ENCODE data around the gene TMEM176A.

DNA sequence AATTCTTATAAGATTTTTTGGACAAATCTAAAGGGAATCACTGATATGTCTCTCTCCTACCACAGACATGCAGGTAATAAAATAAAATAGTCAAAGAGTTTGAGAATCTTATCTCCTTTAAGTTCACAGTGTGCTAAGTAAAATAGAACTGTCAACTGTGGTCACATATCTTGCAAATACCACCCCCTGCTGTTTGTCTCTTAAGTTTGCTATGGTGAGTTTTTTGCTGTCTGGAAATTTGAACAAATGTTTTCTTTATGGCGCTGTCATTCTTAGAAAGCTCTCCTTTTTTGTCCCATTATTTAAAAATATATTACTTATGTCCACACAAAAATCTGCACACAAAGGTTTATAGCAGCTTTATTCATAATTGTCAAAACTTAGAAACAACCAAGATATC, 43.7 kb upstream of the TMEM176A start:
- peak; percentile 28 to 38 for TF ChIP-seq CTCF (conservative IDR thresholded peaks at IDR 0.05; ENCODE audit: low read depth in 2 of 2)
- TF ChIP-seq EZH2 (IDR thresholded peaks at IDR 0.05; ENCODE audit: low read depth, unreplicated experiment): no peak
- TF ChIP-seq, protein P1, sequence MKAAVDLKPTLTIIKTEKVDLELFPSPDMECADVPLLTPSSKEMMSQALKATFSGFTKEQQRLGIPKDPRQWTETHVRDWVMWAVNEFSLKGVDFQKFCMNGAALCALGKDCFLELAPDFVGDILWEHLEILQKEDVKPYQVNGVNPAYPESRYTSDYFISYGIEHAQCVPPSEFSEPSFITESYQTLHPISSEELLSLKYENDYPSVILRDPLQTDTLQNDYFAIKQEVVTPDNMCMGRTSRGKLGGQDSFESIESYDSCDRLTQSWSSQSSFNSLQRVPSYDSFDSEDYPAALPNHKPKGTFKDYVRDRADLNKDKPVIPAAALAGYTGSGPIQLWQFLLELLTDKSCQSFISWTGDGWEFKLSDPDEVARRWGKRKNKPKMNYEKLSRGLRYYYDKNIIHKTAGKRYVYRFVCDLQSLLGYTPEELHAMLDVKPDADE (IDR thresholded peaks at IDR 0.05): no peak
- TF ChIP-seq POLR2AphosphoS5 (IDR thresholded peaks at IDR 0.05; ENCODE audit: low read depth): no peak
- no peak for TF ChIP-seq ZNF114 (CRISPR knock-in tag; IDR thresholded peaks at IDR 0.05)
- TF ChIP-seq EZH2phosphoT487 (IDR thresholded peaks at IDR 0.05; ENCODE audit: unreplicated experiment): no peak
- TF ChIP-seq, protein P2, sequence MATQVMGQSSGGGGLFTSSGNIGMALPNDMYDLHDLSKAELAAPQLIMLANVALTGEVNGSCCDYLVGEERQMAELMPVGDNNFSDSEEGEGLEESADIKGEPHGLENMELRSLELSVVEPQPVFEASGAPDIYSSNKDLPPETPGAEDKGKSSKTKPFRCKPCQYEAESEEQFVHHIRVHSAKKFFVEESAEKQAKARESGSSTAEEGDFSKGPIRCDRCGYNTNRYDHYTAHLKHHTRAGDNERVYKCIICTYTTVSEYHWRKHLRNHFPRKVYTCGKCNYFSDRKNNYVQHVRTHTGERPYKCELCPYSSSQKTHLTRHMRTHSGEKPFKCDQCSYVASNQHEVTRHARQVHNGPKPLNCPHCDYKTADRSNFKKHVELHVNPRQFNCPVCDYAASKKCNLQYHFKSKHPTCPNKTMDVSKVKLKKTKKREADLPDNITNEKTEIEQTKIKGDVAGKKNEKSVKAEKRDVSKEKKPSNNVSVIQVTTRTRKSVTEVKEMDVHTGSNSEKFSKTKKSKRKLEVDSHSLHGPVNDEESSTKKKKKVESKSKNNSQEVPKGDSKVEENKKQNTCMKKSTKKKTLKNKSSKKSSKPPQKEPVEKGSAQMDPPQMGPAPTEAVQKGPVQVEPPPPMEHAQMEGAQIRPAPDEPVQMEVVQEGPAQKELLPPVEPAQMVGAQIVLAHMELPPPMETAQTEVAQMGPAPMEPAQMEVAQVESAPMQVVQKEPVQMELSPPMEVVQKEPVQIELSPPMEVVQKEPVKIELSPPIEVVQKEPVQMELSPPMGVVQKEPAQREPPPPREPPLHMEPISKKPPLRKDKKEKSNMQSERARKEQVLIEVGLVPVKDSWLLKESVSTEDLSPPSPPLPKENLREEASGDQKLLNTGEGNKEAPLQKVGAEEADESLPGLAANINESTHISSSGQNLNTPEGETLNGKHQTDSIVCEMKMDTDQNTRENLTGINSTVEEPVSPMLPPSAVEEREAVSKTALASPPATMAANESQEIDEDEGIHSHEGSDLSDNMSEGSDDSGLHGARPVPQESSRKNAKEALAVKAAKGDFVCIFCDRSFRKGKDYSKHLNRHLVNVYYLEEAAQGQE (IDR thresholded peaks at IDR 0.05; ENCODE audit: unreplicated experiment): no peak
- no peak for TF ChIP-seq CREB1 (CRISPR knock-in tag; IDR thresholded peaks at IDR 0.05; ENCODE audit: low read depth)
- TF ChIP-seq JUNB (IDR thresholded peaks at IDR 0.05; ENCODE audit: unreplicated experiment): no peak
- TF ChIP-seq, protein P3, sequence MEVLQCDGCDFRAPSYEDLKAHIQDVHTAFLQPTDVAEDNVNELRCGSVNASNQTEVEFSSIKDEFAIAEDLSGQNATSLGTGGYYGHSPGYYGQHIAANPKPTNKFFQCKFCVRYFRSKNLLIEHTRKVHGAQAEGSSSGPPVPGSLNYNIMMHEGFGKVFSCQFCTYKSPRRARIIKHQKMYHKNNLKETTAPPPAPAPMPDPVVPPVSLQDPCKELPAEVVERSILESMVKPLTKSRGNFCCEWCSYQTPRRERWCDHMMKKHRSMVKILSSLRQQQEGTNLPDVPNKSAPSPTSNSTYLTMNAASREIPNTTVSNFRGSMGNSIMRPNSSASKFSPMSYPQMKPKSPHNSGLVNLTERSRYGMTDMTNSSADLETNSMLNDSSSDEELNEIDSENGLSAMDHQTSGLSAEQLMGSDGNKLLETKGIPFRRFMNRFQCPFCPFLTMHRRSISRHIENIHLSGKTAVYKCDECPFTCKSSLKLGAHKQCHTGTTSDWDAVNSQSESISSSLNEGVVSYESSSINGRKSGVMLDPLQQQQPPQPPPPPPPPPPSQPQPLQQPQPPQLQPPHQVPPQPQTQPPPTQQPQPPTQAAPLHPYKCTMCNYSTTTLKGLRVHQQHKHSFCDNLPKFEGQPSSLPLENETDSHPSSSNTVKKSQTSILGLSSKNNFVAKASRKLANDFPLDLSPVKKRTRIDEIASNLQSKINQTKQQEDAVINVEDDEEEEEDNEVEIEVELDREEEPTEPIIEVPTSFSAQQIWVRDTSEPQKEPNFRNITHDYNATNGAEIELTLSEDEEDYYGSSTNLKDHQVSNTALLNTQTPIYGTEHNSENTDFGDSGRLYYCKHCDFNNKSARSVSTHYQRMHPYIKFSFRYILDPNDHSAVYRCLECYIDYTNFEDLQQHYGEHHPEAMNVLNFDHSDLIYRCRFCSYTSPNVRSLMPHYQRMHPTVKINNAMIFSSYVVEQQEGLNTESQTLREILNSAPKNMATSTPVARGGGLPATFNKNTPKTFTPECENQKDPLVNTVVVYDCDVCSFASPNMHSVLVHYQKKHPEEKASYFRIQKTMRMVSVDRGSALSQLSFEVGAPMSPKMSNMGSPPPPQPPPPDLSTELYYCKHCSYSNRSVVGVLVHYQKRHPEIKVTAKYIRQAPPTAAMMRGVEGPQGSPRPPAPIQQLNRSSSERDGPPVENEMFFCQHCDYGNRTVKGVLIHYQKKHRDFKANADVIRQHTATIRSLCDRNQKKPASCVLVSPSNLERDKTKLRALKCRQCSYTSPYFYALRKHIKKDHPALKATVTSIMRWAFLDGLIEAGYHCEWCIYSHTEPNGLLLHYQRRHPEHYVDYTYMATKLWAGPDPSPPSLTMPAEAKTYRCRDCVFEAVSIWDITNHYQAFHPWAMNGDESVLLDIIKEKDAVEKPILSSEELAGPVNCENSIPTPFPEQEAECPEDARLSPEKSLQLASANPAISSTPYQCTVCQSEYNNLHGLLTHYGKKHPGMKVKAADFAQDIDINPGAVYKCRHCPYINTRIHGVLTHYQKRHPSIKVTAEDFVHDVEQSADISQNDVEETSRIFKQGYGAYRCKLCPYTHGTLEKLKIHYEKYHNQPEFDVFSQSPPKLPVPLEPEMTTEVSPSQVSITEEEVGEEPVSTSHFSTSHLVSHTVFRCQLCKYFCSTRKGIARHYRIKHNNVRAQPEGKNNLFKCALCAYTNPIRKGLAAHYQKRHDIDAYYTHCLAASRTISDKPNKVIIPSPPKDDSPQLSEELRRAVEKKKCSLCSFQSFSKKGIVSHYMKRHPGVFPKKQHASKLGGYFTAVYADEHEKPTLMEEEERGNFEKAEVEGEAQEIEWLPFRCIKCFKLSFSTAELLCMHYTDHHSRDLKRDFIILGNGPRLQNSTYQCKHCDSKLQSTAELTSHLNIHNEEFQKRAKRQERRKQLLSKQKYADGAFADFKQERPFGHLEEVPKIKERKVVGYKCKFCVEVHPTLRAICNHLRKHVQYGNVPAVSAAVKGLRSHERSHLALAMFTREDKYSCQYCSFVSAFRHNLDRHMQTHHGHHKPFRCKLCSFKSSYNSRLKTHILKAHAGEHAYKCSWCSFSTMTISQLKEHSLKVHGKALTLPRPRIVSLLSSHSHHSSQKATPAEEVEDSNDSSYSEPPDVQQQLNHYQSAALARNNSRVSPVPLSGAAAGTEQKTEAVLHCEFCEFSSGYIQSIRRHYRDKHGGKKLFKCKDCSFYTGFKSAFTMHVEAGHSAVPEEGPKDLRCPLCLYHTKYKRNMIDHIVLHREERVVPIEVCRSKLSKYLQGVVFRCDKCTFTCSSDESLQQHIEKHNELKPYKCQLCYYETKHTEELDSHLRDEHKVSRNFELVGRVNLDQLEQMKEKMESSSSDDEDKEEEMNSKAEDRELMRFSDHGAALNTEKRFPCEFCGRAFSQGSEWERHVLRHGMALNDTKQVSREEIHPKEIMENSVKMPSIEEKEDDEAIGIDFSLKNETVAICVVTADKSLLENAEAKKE (CRISPR knock-in tag; IDR thresholded peaks at IDR 0.05): no peak
- TF ChIP-seq NANOG (IDR thresholded peaks at IDR 0.05; ENCODE audit: borderline replicate concordance): no peak
